ENCODE results near the gene TRABD. TPM values are rescaled to one million over a fixed set of nuclear protein-coding genes. Genes with fewer than 3 reads are reported as not detected.
"Not testable (repeated sequence)": the region's sequence is repeated elsewhere in the genome, so short reads cannot be mapped to it uniquely, and the experiment has no call there.

Gene TRABD
- polyA plus RNA-seq, 3 donors from 2014 or later, result 33.2 to 63.5 (median 35.3) TPM

- H3K27ac Mint-ChIP-seq, result peak overlapping the region; percentile 34 to 83 (median 64)
- peaks cover 23 to 30% of the 10 kb centered on the region in 2 donors for H3K4me1 Mint-ChIP-seq
- H3K9me3 Mint-ChIP-seq, result no peaks in the 10 kb centered on the region
- peaks cover 0 to 3% (median 3%) of the 10 kb centered on the region in 3 donors for H3K36me3 Mint-ChIP-seq
- H3K4me3 Mint-ChIP-seq, result peak overlapping the region; percentile 78 to 86 (median 84)
- peaks cover 3 to 6% (median 5%) of the 10 kb centered on the region in 3 donors for H3K27me3 Mint-ChIP-seq (ENCODE audit: low read depth in 3 of 3)
- DNase-seq, result no peak
Observed at GRCh38 chr22:50201191-50202129, 15.7 kb downstream of the TRABD start.

- Mint-ChIP-seq H3K9me3 (no peaks in the 10 kb centered on the region), H3K27ac (peak overlapping the region; percentile 34 to 83 (median 64)), H3K27me3 (ENCODE audit: low read depth in 3 of 3) (peaks cover 2 to 6% (median 2%) of the 10 kb centered on the region in 3 donors), H3K4me1 (peaks cover 23 to 30% of the 10 kb centered on the region in 2 donors), H3K36me3 (peaks cover 0 to 4% (median 3%) of the 10 kb centered on the region in 3 donors), H3K4me3 (peak overlapping the region; percentile 78 to 86 (median 84))
- no peak for DNase-seq
Observed at GRCh38 chr22:50202130-50202666, 16.5 kb downstream of the TRABD start.

DNA sequence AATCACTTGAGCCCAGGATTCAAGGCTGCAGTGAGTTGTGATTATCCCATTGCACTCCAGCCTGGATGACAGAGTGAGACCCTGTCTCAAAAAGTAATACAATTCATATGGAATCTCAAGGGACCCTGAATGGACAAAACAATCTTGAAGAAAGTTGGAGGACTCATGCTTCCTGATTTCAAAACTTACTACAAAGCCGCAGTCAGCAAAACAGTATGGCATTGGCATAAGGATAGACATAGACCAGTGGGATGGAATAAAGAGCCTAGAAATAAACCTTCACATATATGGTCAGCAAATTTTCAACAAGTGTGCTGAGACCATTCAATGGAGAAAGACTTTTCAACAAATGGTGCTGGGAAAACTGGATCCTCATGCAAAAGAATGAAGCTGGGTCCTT is 17.6 kb downstream of the TRABD start:
- DNase-seq, result no peak
- Mint-ChIP-seq H3K36me3 (peaks cover 0 to 4% (median 3%) of the 10 kb centered on the region in 3 donors), H3K27me3 (ENCODE audit: low read depth in 3 of 3) (peaks cover 0 to 8% (median 2%) of the 10 kb centered on the region in 3 donors), H3K27ac (no peak overlapping the region), H3K4me1 (peaks cover 27 to 30% of the 10 kb centered on the region in 2 donors), H3K9me3 (no peaks in the 10 kb centered on the region), H3K4me3 (peak overlapping the region in 3 of 5 donors; percentile 27 to 51 (median 33))

DNA sequence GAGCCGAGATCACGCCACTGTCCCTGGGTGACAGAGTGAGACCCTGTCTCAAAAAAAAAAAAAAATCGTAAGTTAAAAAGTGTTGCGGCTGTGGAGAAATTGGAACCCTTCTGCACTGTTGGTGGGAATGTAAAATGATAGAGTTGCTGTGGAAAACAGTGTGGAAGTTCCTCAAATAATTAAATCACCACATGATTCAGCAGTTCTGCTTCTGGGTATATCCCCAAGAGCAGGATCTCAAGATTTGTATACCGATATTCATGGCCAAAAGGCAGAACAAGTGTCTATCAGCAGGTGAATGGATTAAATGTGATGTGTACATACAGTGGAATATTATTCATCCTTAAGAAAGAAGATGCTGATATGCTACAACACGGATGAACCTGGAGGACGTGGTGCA is 18.9 kb downstream of the TRABD start:
- Mint-ChIP-seq H3K4me1 (peaks cover 26 to 31% of the 10 kb centered on the region in 2 donors), H3K27me3 (ENCODE audit: low read depth in 3 of 3) (peaks cover 0 to 5% (median 2%) of the 10 kb centered on the region in 3 donors), H3K27ac (peak overlapping the region in 2 of 6 donors; percentile 3), H3K9me3 (no peaks in the 10 kb centered on the region), H3K36me3 (peaks cover 0 to 4% (median 0%) of the 10 kb centered on the region in 3 donors), H3K4me3 (no peak overlapping the region)
- no peak for DNase-seq

DNA sequence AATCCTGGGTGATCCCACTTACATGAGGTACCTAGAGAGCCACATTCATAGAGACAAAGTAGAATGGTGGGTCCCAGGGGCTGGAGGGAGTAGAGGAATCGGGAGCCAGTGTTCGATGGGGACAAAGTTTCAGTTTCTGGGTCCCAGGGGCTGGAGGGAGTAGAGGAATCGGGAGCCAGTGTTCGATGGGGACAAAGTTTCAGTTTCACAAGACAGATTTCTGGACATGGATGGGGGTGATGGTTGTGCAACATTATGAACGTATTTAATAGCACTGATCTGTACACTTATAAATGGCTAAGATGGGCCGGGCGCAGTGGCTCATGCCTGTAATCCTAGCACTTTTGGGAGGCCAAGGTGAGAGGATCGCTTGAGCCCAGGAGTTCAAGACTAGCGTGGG is 19.3 kb downstream of the TRABD start:
- DNase-seq; H3K27me3 Mint-ChIP-seq (ENCODE audit: low read depth in 3 of 3); H3K9me3 Mint-ChIP-seq; H3K4me3 Mint-ChIP-seq; H3K36me3 Mint-ChIP-seq: not testable (repeated sequence)
- peak overlapping the region in 4 of 6 donors; percentile 3 to 9 (median 4) for H3K27ac Mint-ChIP-seq
- peaks cover 29 to 35% of the 10 kb centered on the region in 2 donors for H3K4me1 Mint-ChIP-seq

GRCh38 chr22:50205781-50206569 is 20.3 kb downstream of the TRABD start:
- no peak overlapping the region for H3K27ac Mint-ChIP-seq
- peaks cover 29 to 37% of the 10 kb centered on the region in 2 donors for H3K4me1 Mint-ChIP-seq
- no peaks in the 10 kb centered on the region for H3K9me3 Mint-ChIP-seq
- no peak overlapping the region for H3K4me3 Mint-ChIP-seq
- DNase-seq, result no peak
- H3K27me3 Mint-ChIP-seq (ENCODE audit: low read depth in 3 of 3), result peaks cover 0 to 2% (median 0%) of the 10 kb centered on the region in 3 donors
- peaks cover 4 to 8% (median 4%) of the 10 kb centered on the region in 3 donors for H3K36me3 Mint-ChIP-seq

DNA sequence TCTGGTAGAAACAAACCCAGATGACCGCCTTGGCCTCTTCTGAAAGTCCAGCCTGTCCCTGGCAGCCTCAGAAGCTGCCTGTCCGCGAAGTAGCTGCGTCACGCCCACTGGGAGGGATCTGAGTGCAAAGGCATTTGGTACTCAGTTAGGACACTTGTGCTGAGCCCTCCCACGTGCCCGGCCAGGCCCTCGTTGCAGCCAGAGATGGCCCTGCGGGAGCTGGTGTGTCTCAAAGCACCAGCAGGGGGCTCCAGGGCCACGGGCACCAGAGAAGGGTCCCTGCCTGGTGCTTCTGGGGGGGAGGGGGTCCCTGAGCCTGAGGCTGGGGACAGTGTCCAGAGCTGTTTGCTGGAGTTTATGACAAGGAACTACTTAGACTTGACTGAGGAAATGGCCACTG is 20.9 kb downstream of the TRABD start:
- no peak for DNase-seq
- Mint-ChIP-seq H3K36me3 (peaks cover 4 to 12% (median 4%) of the 10 kb centered on the region in 3 donors), H3K4me3 (no peak overlapping the region), H3K4me1 (peaks cover 29 to 42% of the 10 kb centered on the region in 2 donors), H3K27me3 (ENCODE audit: low read depth in 3 of 3) (peaks cover 0 to 2% (median 0%) of the 10 kb centered on the region in 3 donors), H3K9me3 (no peaks in the 10 kb centered on the region), H3K27ac (no peak overlapping the region)

DNA sequence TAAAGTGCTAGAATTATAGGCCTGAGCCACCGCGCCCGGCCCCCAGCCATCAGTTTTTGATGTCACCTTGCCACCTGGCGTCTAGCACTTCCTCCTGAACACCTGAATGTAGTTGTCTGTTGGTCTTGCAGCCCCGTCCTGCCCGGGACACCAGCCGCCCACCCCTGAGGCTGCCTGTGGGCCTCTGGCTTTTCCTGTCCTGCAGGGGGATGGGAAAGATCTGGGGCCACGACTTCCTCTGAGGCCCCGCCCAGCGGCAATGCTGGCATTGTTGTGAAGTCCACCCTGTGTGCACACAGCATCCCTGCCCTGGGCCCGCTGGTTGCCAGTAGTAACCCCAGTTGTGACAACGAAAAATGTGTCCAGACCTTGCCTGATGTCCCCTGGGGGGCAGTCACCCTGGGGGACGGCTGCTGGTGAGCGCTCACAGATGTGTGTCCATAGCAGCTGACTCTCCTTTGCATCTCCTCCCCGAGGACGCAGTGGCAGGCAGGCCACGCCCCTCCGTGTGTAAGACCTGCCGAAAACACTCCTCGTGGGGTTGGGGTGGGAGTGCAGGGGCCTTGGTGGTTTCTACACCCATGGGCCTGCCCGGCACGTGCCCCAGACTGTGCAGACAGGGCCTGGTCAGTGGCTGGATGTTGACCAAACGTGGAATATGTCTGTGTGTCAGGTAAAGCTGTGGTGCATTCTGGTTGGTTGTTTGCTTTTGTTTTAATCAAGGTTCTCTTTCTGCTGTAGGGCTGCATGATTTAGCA is 21.8 kb downstream of the TRABD start:
- H3K36me3 Mint-ChIP-seq, result peaks cover 4 to 17% (median 7%) of the 10 kb centered on the region in 3 donors
- no peaks in the 10 kb centered on the region for H3K9me3 Mint-ChIP-seq
- H3K27me3 Mint-ChIP-seq (ENCODE audit: low read depth in 3 of 3), result peaks cover 0 to 2% (median 0%) of the 10 kb centered on the region in 3 donors
- H3K4me3 Mint-ChIP-seq, result no peak overlapping the region
- H3K27ac Mint-ChIP-seq, result peak overlapping the region in 1 of 6 donors; percentile 60
- H3K4me1 Mint-ChIP-seq, result peaks cover 20 to 39% of the 10 kb centered on the region in 2 donors
- DNase-seq, result no peak

GRCh38 chr22:50208430-50208938 is 22.8 kb downstream of the TRABD start:
- Mint-ChIP-seq H3K36me3 (peaks cover 4 to 24% (median 11%) of the 10 kb centered on the region in 3 donors), H3K27ac (no peak overlapping the region), H3K27me3 (ENCODE audit: low read depth in 3 of 3) (peaks cover under 1 to 6% (median 2%) of the 10 kb centered on the region in 3 donors), H3K9me3 (no peaks in the 10 kb centered on the region), H3K4me3 (no peak overlapping the region), H3K4me1 (peaks cover 21 to 43% of the 10 kb centered on the region in 2 donors)
- no peak for DNase-seq

DNA sequence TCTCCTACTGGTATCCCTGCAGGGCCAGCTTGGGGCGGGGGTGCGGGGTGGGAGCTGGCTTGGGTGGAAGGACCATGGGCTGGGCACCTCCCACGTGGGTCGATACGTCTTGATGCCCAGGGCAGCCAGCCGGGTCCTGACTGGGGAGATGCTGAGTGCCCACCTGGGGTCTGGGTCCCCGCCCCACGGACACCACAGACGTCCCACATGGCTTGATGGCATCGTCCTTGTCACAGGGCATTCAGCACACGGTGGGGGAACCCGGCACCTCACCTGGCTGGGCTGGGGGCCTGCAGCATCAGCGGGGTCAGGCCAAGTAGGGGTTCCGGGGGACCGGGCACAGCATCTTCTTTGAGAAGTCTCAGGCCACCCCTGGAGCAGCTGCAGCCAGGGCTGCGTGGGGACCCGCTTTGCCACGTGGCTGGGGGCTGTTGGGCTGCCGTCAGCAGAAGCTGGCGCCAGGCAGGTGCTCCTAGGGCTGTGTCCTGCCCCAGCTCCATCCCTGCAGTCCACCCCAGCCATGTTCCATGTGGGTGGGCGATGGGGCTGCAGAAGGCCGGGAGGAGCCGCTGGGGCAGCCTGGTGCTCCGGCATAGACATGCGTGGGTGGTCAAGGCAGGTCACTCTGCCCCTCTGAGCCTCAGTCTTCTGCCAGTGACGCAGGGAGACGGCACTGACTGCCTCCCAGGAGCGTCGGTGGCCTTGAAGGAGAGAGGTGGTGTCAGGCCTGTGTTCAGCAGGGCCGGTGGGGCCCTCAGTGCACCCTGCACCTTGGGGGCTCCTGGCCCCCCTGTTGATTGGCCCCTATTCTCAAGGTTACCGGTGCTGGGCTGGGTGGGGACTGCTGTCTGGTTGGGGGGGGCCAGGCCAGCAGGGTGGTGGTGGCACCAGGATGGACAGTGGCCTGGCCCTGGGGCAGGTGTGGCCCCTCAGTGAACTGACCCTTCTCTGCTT is 23.5 kb downstream of the TRABD start:
- DNase-seq, result no peak
- Mint-ChIP-seq H3K4me1 (peaks cover 22 to 37% of the 10 kb centered on the region in 2 donors), H3K27ac (peak overlapping the region in 5 of 6 donors; percentile 56 to 82 (median 76)), H3K9me3 (no peaks in the 10 kb centered on the region), H3K36me3 (peaks cover 4 to 24% (median 11%) of the 10 kb centered on the region in 3 donors), H3K27me3 (ENCODE audit: low read depth in 3 of 3) (peaks cover 1 to 6% (median 2%) of the 10 kb centered on the region in 3 donors), H3K4me3 (peak overlapping the region in 1 of 5 donors; percentile 5)

- peak overlapping the region; percentile 53 to 82 (median 73) for H3K27ac Mint-ChIP-seq
- peak overlapping the region in 1 of 5 donors; percentile 5 for H3K4me3 Mint-ChIP-seq
- peaks cover 4 to 27% (median 14%) of the 10 kb centered on the region in 3 donors for H3K36me3 Mint-ChIP-seq
- peaks cover 23 to 36% of the 10 kb centered on the region in 2 donors for H3K4me1 Mint-ChIP-seq
- no peaks in the 10 kb centered on the region for H3K9me3 Mint-ChIP-seq
- DNase-seq, result peak; percentile 62 to 68 (median 67)
- H3K27me3 Mint-ChIP-seq (ENCODE audit: low read depth in 3 of 3), result peaks cover 1 to 6% (median 2%) of the 10 kb centered on the region in 3 donors
Observed at GRCh38 chr22:50209893-50210292, 24.2 kb downstream of the TRABD start.
